ENCODE measurements around the gene ETV5.

- TF ChIP-seq CTCF (conservative IDR thresholded peaks at IDR 0.05 in 1 of 2, IDR thresholded peaks at IDR 0.05 in 1 of 2; ENCODE audit: low read depth in 1 of 2, low read length in 2 of 2) (no peak), EZH2 (IDR thresholded peaks at IDR 0.05; ENCODE audit: low read length, missing control alignments) (no peak)
Measured at GRCh38 chr3:186079925-186080324, 29.0 kb downstream of the ETV5 start.

Measured in fibroblast of lung (primary cell).